Endothelial cell of umbilical vein (primary cell): ENCODE results near the gene THSD4. TPM values are rescaled to one million over a fixed set of nuclear protein-coding genes. Genes with fewer than 3 reads are reported as not detected.

Experiments used
- BruUV-seq: library from RNA; stranded (reverse); fragments of 400-500 nt; replicated peaks from 2 replicates; lab custom pipeline; 2021; lab: Mats Ljungman, UMichigan
- CTCF ChIA-PET: fragments of 300-600, 350-600 bp; sonication (Branson Sonifier 250); formaldehyde crosslinking; loops from one replicate; lab custom pipeline; 2021; ENCODE audit warnings: antibody characterized with exemption, inconsistent platforms; lab: Charles Lee
- POLR2A ChIA-PET: fragments of 300-600, 350-600 bp; sonication (Branson Sonifier 250); formaldehyde crosslinking; loops from one replicate; lab custom pipeline; 2021; ENCODE audit warnings: antibody characterized with exemption, inconsistent platforms; lab: Charles Lee
- DNase-seq: peaks from one replicate; pipeline ENCODE4 v3.0.0-alpha.2; 2011; ENCODE audit warnings: low read depth, low spot score
- FAIRE-seq: peaks from 2 replicates; lab custom pipeline; 2011; peaks lifted over from hg19 to GRCh38; lab: Jason Lieb, UNC
- H2AFZ ChIP-seq: 2 replicates; pipeline ENCODE4 v1.6.0; 2012; ENCODE audit warnings: low read depth, low read length, control low read depth, inconsistent platforms
- H3K27ac ChIP-seq: 2 replicates; pipeline ENCODE4 v1.5.1; 2011; ENCODE audit warnings: low read depth, mild to moderate bottlenecking, control low read depth, low read length, moderate library complexity; ENCODE audit not compliant: insufficient read depth
- H3K27me3 ChIP-seq, 2 experiments: 2 replicates each; pipeline versions ENCODE4 v1.6.0 to v1.6.1; 2011; ENCODE audit warnings: low read length in 2 of 2, mixed read lengths in 1 of 2; ENCODE audit not compliant: control insufficient read depth in 2 of 2, insufficient read depth in 2 of 2
- H3K36me3 ChIP-seq, 2 experiments: 2 replicates in 1 of 2; 3 replicates in 1 of 2; pipeline ENCODE4 v1.5.1; 2011; ENCODE audit warnings: low read length in 2 of 2, mild to moderate bottlenecking in 1 of 2, moderate library complexity in 1 of 2; ENCODE audit not compliant: control insufficient read depth in 2 of 2, insufficient read depth in 2 of 2; ENCODE audit errors: extremely low read depth in 1 of 2
- H3K4me1 ChIP-seq: 3 replicates; pipeline ENCODE4 v1.5.1; 2011; ENCODE audit warnings: mild to moderate bottlenecking, low read length; ENCODE audit not compliant: control insufficient read depth, insufficient read depth; ENCODE audit errors: extremely low read depth
- H3K4me2 ChIP-seq: 2 replicates; pipeline ENCODE4 v1.6.1; 2011; ENCODE audit warnings: low read length, control low read depth, mixed read lengths; ENCODE audit not compliant: insufficient read depth
- H3K4me3 ChIP-seq, 3 experiments: fragments of 200-600 bp in 1 of 3; sonication (generic), shearing (Covaris generic) in 1 of 3; replicated peaks in 1 of 3; 2 replicates each; pipeline ENCODE4 v1.5.1; 2011 to 2016; ENCODE audit warnings: control low read depth in 3 of 3, low read length in 3 of 3, mild to moderate bottlenecking in 2 of 3, inconsistent platforms in 1 of 3, low read depth in 1 of 3, moderate library complexity in 1 of 3; ENCODE audit not compliant: insufficient read depth in 1 of 3
- H3K79me2 ChIP-seq: 2 replicates; pipeline ENCODE4 v1.6.0; 2012; ENCODE audit warnings: low read length, inconsistent platforms; ENCODE audit not compliant: control insufficient read depth, insufficient read depth
- H3K9ac ChIP-seq: replicated peaks from 2 replicates; pipeline ENCODE3; 2011; ENCODE audit warnings: low read length, control low read depth; ENCODE audit not compliant: insufficient read depth; ENCODE audit errors: extremely low read depth
- H3K9me1 ChIP-seq: replicated peaks from 3 replicates; pipeline ENCODE4 v1.6.0; 2011; ENCODE audit warnings: mild to moderate bottlenecking, low read length; ENCODE audit not compliant: control insufficient read depth, insufficient read depth; ENCODE audit errors: extremely low read depth
- H3K9me3 ChIP-seq: replicated peaks from 2 replicates; pipeline ENCODE4 v1.5.1; 2012; ENCODE audit warnings: low read length, inconsistent platforms; ENCODE audit not compliant: control insufficient read depth, insufficient read depth
- H4K20me1 ChIP-seq: replicated peaks from 2 replicates; pipeline ENCODE3; 2011; ENCODE audit warnings: mild to moderate bottlenecking, low read length; ENCODE audit not compliant: control insufficient read depth, insufficient read depth; ENCODE audit errors: extremely low read depth
- CTCF ChIP-seq, 2 donors: IDR thresholded peaks; 1 replicate in 1 of 2; 2 replicates in 1 of 2; pipeline ENCODE4 v1.5.1; 2011; ENCODE audit warnings: low read length in 2 of 2, mild to moderate bottlenecking in 2 of 2, moderate library complexity in 2 of 2, control low read depth in 1 of 2, inconsistent platforms in 1 of 2, low read depth in 1 of 2; ENCODE audit not compliant: insufficient read depth in 1 of 2; ENCODE audit errors: extremely low read depth in 1 of 2
- EZH2 ChIP-seq: IDR thresholded peaks from 2 replicates; pipeline ENCODE4 v1.6.1; 2012; ENCODE audit warnings: borderline replicate concordance, low read depth, mild to moderate bottlenecking, moderate library complexity, low read length, inconsistent platforms; ENCODE audit not compliant: severe bottlenecking
- FOS ChIP-seq: IDR thresholded peaks from 2 replicates; pipeline ENCODE4 v1.6.1; 2011; ENCODE audit warnings: mild to moderate bottlenecking, low read length, moderate library complexity, borderline replicate concordance; ENCODE audit not compliant: insufficient read depth
- GATA2 ChIP-seq: IDR thresholded peaks from 2 replicates; pipeline ENCODE4 v1.7.0; 2011; ENCODE audit warnings: low read depth, mild to moderate bottlenecking, moderate library complexity, mixed read lengths, low read length; ENCODE audit not compliant: insufficient read length, insufficient read depth
- JUN ChIP-seq: IDR thresholded peaks from 2 replicates; pipeline ENCODE4 v1.6.1; 2011; ENCODE audit warnings: borderline replicate concordance, low read depth; ENCODE audit not compliant: insufficient read length, insufficient read depth
- MAX ChIP-seq: IDR thresholded peaks from 2 replicates; pipeline ENCODE4 v1.6.1; 2011; ENCODE audit not compliant: insufficient read depth, insufficient read length
- MYC ChIP-seq: IDR thresholded peaks from one replicate; pipeline ENCODE4 v1.6.1; 2011; ENCODE audit warnings: mild to moderate bottlenecking, low read depth, low read length
- POLR2A ChIP-seq: IDR thresholded peaks from 2 replicates; pipeline ENCODE4 v1.6.1; 2012; ENCODE audit warnings: low read depth, mild to moderate bottlenecking, control low read depth, low read length
- POLR2AphosphoS5 ChIP-seq: IDR thresholded peaks from 2 replicates; pipeline ENCODE4 v1.6.1; 2012; ENCODE audit warnings: low read depth, mild to moderate bottlenecking, control low read depth, low read length, moderate library complexity; ENCODE audit not compliant: insufficient read depth
- dilution Hi-C: fragments of 300-500 bp; cut with MboI; formaldehyde crosslinking; loops from one replicate; pipeline ENCODE4 v1.15.0; 2019; ENCODE audit warnings: low sequenced_read_pairs; ENCODE audit not compliant: extremely low pct_ligation_motif_present
- intact Hi-C: fragments of 100-400 bp; cut with micrococcal nuclease; formaldehyde crosslinking; loops from one replicate; pipeline ENCODE4 v1.10.0; 2022
- polyA plus RNA-seq, 4 experiments: library from polyadenylated mRNA; depleted of rRNA in 3 of 4; stranded (reverse) in 3 of 4; unstranded in 1 of 4; fragments of >200 nt; gene quantifications; 2 replicates each; pipeline versions ENCODE4 v1.2.1 to v1.2.3, GENCODE V29; 2011 to 2012; ENCODE audit warnings: missing spikeins in 1 of 4
- total RNA-seq: library from RNA; stranded (reverse); gene quantifications from 2 replicates; pipeline ENCODE4 v1.2.3, GENCODE V29; 2021

The THSD4 gene
- total and polyA plus RNA-seq, 2 donors (not counting 3 experiments of a cell fraction or from before 2014, with no cell fraction given) = 9.9 to 25.4 TPM

- H2AFZ ChIP-seq = no peak overlapping the region
- H3K27ac ChIP-seq = no peak overlapping the region
- no peaks in the 10 kb centered on the region for H4K20me1 ChIP-seq
- no TSS peak for BruUV-seq
- ChIA-PET POLR2A (no interaction called here), CTCF (interaction anchor here (0.8 to 1.8 kb wide), 4 partner anchors 12 to 285 kb away, joined by 3 to 8 read pairs (median 4); no protein-coding TSS in a partner anchor)
- no peak overlapping the region for H3K9ac ChIP-seq
- no peak overlapping the region for H3K4me2 ChIP-seq
- TF ChIP-seq JUN (no peak), GATA2 (no peak), CTCF (IDR thresholded peaks at IDR 0.05; ENCODE audit: extremely low read depth in 1 of 2, insufficient read depth in 1 of 2, low read depth in 1 of 2, low read length in 2 of 2) (no peak), POLR2AphosphoS5 (no peak), MAX (no peak), FOS (no peak), POLR2A (no peak), EZH2 (no peak), MYC (no peak)
- DNase-seq = no peak
- no peak for FAIRE-seq
- H3K27me3 ChIP-seq = peaks cover 0 to 6% of the 10 kb centered on the region in 2 experiments
- H3K4me3 ChIP-seq = no peak overlapping the region
- no peaks in the 10 kb centered on the region for H3K36me3 ChIP-seq
- no peaks in the 10 kb centered on the region for H3K9me3 ChIP-seq
- no peaks in the 10 kb centered on the region for H3K79me2 ChIP-seq
- intact Hi-C loops (loop anchor here (5.0 to 10.0 kb wide), 2 partner anchors 348 to 760 kb away; no protein-coding TSS in a partner anchor), dilution Hi-C loops (no loop called here)
- H3K4me1 ChIP-seq = no peaks in the 10 kb centered on the region
- no peaks in the 10 kb centered on the region for H3K9me1 ChIP-seq
Measured at GRCh38 chr15:71732636-71733035, 617.4 kb downstream of the THSD4 start.
